ENCODE results near the gene NFIB. TPM values are rescaled to one million over a fixed set of nuclear protein-coding genes. Genes with fewer than 3 reads are reported as not detected.

Gene NFIB
- total and polyA plus RNA-seq, 4 experiments from 2014 or later = not detected

- no peaks in the 10 kb centered on the region for H3K36me3 ChIP-seq (ENCODE audit: insufficient read depth, low read length)
- H3K4me1 ChIP-seq (ENCODE audit: insufficient read depth, low read length) = no peaks in the 10 kb centered on the region
- intact Hi-C loops (cut with micrococcal nuclease) = no loop called here
- no peak overlapping the region for H3K4me3 ChIP-seq (ENCODE audit: low read length in 2 of 2)
- no peak overlapping the region for H3K27ac ChIP-seq (ENCODE audit: low read depth, low read length)
- Mint-ChIP-seq H3K4me3 (no peak overlapping the region), H3K36me3 (no peaks in the 10 kb centered on the region), H3K27ac (no peak overlapping the region), H3K9me3 (peaks cover 0 to 3% (median 0%) of the 10 kb centered on the region in 8 donors), H3K27me3 (peaks cover 3 to 7% of the 10 kb centered on the region in 2 donors), H3K4me1 (no peaks in the 10 kb centered on the region)
- no peaks in the 10 kb centered on the region for H3K9me3 ChIP-seq (ENCODE audit: control insufficient read depth in 1 of 2, low read length in 2 of 2)
- DNase-seq = no peak
- ChIA-PET POLR2A (ENCODE audit: partially characterized antibody) (no interaction called here), CTCF (ENCODE audit: partially characterized antibody) (interaction anchor here (1.4 kb wide), 1 partner anchor 70 kb away, joined by 3 read pairs; no protein-coding TSS in a partner anchor)
- H3K27me3 ChIP-seq (ENCODE audit: insufficient read depth, low read length) = no peaks in the 10 kb centered on the region
Observed at GRCh38 chr9:14283276-14283675, 30.7 kb downstream of the NFIB start.

- no peak overlapping the region for H3K27ac ChIP-seq (ENCODE audit: low read depth, low read length)
- no peak overlapping the region for H3K4me3 ChIP-seq (ENCODE audit: low read length in 2 of 2)
- no peaks in the 10 kb centered on the region for H3K36me3 Mint-ChIP-seq
- H3K27me3 Mint-ChIP-seq = peaks cover 5 to 7% of the 10 kb centered on the region in 2 donors
- intact Hi-C loops (cut with micrococcal nuclease) = no loop called here
- no peak for DNase-seq
- no peaks in the 10 kb centered on the region for H3K27me3 ChIP-seq (ENCODE audit: insufficient read depth, low read length)
- H3K4me1 Mint-ChIP-seq = no peaks in the 10 kb centered on the region
- H3K27ac Mint-ChIP-seq = no peak overlapping the region
- H3K9me3 Mint-ChIP-seq = peaks cover 0 to 2% (median 0%) of the 10 kb centered on the region in 8 donors
- no peaks in the 10 kb centered on the region for H3K4me1 ChIP-seq (ENCODE audit: insufficient read depth, low read length)
- H3K36me3 ChIP-seq (ENCODE audit: insufficient read depth, low read length) = no peaks in the 10 kb centered on the region
- POLR2A ChIA-PET (ENCODE audit: partially characterized antibody) = no interaction called here
- no peak overlapping the region for H3K4me3 Mint-ChIP-seq
- H3K9me3 ChIP-seq (ENCODE audit: control insufficient read depth in 1 of 2, low read length in 2 of 2) = no peaks in the 10 kb centered on the region
- CTCF ChIA-PET (ENCODE audit: partially characterized antibody) = no interaction called here
Observed at GRCh38 chr9:14281876-14282275, 32.1 kb downstream of the NFIB start.

GRCh38 chr9:14281136-14281795 lies 32.7 kb downstream of the NFIB start:
- intact Hi-C loops (cut with micrococcal nuclease) = no loop called here
- Mint-ChIP-seq H3K4me3 (no peak overlapping the region), H3K27me3 (peaks cover 5 to 7% of the 10 kb centered on the region in 2 donors), H3K27ac (no peak overlapping the region), H3K4me1 (no peaks in the 10 kb centered on the region), H3K9me3 (no peaks in the 10 kb centered on the region), H3K36me3 (no peaks in the 10 kb centered on the region)
- ChIA-PET CTCF (ENCODE audit: partially characterized antibody) (no interaction called here), POLR2A (ENCODE audit: partially characterized antibody) (no interaction called here)
- Histone ChIP-seq H3K4me3 (ENCODE audit: low read length in 2 of 2) (no peak overlapping the region), H3K27ac (ENCODE audit: low read depth, low read length) (no peak overlapping the region), H3K27me3 (ENCODE audit: insufficient read depth, low read length) (no peaks in the 10 kb centered on the region), H3K4me1 (ENCODE audit: insufficient read depth, low read length) (no peaks in the 10 kb centered on the region), H3K9me3 (ENCODE audit: control insufficient read depth in 1 of 2, low read length in 2 of 2) (no peaks in the 10 kb centered on the region), H3K36me3 (ENCODE audit: insufficient read depth, low read length) (no peaks in the 10 kb centered on the region)
- no peak for DNase-seq

- Mint-ChIP-seq H3K27ac (no peak overlapping the region), H3K36me3 (no peaks in the 10 kb centered on the region), H3K4me3 (no peak overlapping the region), H3K27me3 (peaks cover 5 to 10% of the 10 kb centered on the region in 2 donors), H3K9me3 (peaks cover 0 to 2% (median 0%) of the 10 kb centered on the region in 8 donors), H3K4me1 (no peaks in the 10 kb centered on the region)
- intact Hi-C loops (cut with micrococcal nuclease) = no loop called here
- Histone ChIP-seq H3K36me3 (ENCODE audit: insufficient read depth, low read length) (no peaks in the 10 kb centered on the region), H3K4me3 (ENCODE audit: low read length in 2 of 2) (no peak overlapping the region), H3K4me1 (ENCODE audit: insufficient read depth, low read length) (no peaks in the 10 kb centered on the region), H3K27ac (ENCODE audit: low read depth, low read length) (no peak overlapping the region), H3K27me3 (ENCODE audit: insufficient read depth, low read length) (no peaks in the 10 kb centered on the region), H3K9me3 (ENCODE audit: control insufficient read depth in 1 of 2, low read length in 2 of 2) (no peaks in the 10 kb centered on the region)
- DNase-seq = no peak
- POLR2A ChIA-PET (ENCODE audit: partially characterized antibody) = no interaction called here
- CTCF ChIA-PET (ENCODE audit: partially characterized antibody) = no interaction called here
Observed at GRCh38 chr9:14279671-14280070, 34.3 kb downstream of the NFIB start.

- ChIA-PET POLR2A (ENCODE audit: partially characterized antibody) (no interaction called here), CTCF (ENCODE audit: partially characterized antibody) (no interaction called here)
Observed at GRCh38 chr9:14278291-14278721, 35.6 kb downstream of the NFIB start.

GRCh38 chr9:14277761-14278160 lies 36.2 kb downstream of the NFIB start:
- Histone ChIP-seq H3K4me3 (ENCODE audit: low read length in 2 of 2) (no peak overlapping the region), H3K4me1 (ENCODE audit: insufficient read depth, low read length) (no peaks in the 10 kb centered on the region), H3K27me3 (ENCODE audit: insufficient read depth, low read length) (no peaks in the 10 kb centered on the region), H3K27ac (ENCODE audit: low read depth, low read length) (no peak overlapping the region), H3K9me3 (ENCODE audit: control insufficient read depth in 1 of 2, low read length in 2 of 2) (no peaks in the 10 kb centered on the region), H3K36me3 (ENCODE audit: insufficient read depth, low read length) (no peaks in the 10 kb centered on the region)
- H3K36me3 Mint-ChIP-seq = no peaks in the 10 kb centered on the region
- intact Hi-C loops (cut with micrococcal nuclease) = no loop called here
- H3K27ac Mint-ChIP-seq = no peak overlapping the region
- H3K4me1 Mint-ChIP-seq = peaks cover 0 to 6% (median 2%) of the 10 kb centered on the region in 4 donors
- H3K27me3 Mint-ChIP-seq = peaks cover 9 to 14% of the 10 kb centered on the region in 2 donors
- no peak for DNase-seq
- ChIA-PET POLR2A (ENCODE audit: partially characterized antibody) (no interaction called here), CTCF (ENCODE audit: partially characterized antibody) (no interaction called here)
- H3K9me3 Mint-ChIP-seq = peaks cover 0 to 2% (median 0%) of the 10 kb centered on the region in 8 donors
- no peak overlapping the region for H3K4me3 Mint-ChIP-seq

More at GRCh38 chr9:14278291-14278721, 35.6 kb downstream of the NFIB start:
- H3K4me3 Mint-ChIP-seq = no peak overlapping the region
- no peaks in the 10 kb centered on the region for H3K9me3 ChIP-seq (ENCODE audit: control insufficient read depth in 1 of 2, low read length in 2 of 2)
- H3K4me3 ChIP-seq (ENCODE audit: low read length in 2 of 2) = no peak overlapping the region
- no peaks in the 10 kb centered on the region for H3K36me3 Mint-ChIP-seq
- intact Hi-C loops (cut with micrococcal nuclease) = no loop called here
- H3K9me3 Mint-ChIP-seq = peaks cover 0 to 2% (median 0%) of the 10 kb centered on the region in 8 donors
- no peaks in the 10 kb centered on the region for H3K27me3 ChIP-seq (ENCODE audit: insufficient read depth, low read length)
- H3K4me1 Mint-ChIP-seq = peaks cover 0 to 6% (median 2%) of the 10 kb centered on the region in 4 donors
- H3K27ac ChIP-seq (ENCODE audit: low read depth, low read length) = no peak overlapping the region
- no peak overlapping the region for H3K27ac Mint-ChIP-seq
- no peaks in the 10 kb centered on the region for H3K4me1 ChIP-seq (ENCODE audit: insufficient read depth, low read length)
- no peaks in the 10 kb centered on the region for H3K36me3 ChIP-seq (ENCODE audit: insufficient read depth, low read length)
- peaks cover 9 to 14% of the 10 kb centered on the region in 2 donors for H3K27me3 Mint-ChIP-seq
- DNase-seq = no peak

GRCh38 chr9:14277244-14277643 lies 36.7 kb downstream of the NFIB start:
- intact Hi-C loops (cut with micrococcal nuclease) = no loop called here
- H3K36me3 Mint-ChIP-seq = no peaks in the 10 kb centered on the region
- H3K4me3 Mint-ChIP-seq = no peak overlapping the region
- H3K9me3 Mint-ChIP-seq = peaks cover 0 to 2% (median 0%) of the 10 kb centered on the region in 8 donors
- Histone ChIP-seq H3K4me1 (ENCODE audit: insufficient read depth, low read length) (no peaks in the 10 kb centered on the region), H3K36me3 (ENCODE audit: insufficient read depth, low read length) (no peaks in the 10 kb centered on the region), H3K27me3 (ENCODE audit: insufficient read depth, low read length) (no peaks in the 10 kb centered on the region), H3K27ac (ENCODE audit: low read depth, low read length) (no peak overlapping the region), H3K9me3 (ENCODE audit: control insufficient read depth in 1 of 2, low read length in 2 of 2) (no peaks in the 10 kb centered on the region), H3K4me3 (ENCODE audit: low read length in 2 of 2) (no peak overlapping the region)
- H3K27me3 Mint-ChIP-seq = peaks cover 9 to 14% of the 10 kb centered on the region in 2 donors
- peaks cover 0 to 6% (median 2%) of the 10 kb centered on the region in 4 donors for H3K4me1 Mint-ChIP-seq
- DNase-seq = no peak
- H3K27ac Mint-ChIP-seq = no peak overlapping the region
- ChIA-PET CTCF (ENCODE audit: partially characterized antibody) (no interaction called here), POLR2A (ENCODE audit: partially characterized antibody) (no interaction called here)

Data from CD4-positive, alpha-beta memory T cell (primary cell).